Adrenal gland (tissue), 5 donors: ENCODE measurements around the gene GTPBP3.

Experiments used
- CTCF ChIP-seq, 6 experiments: fragments of 450-650 bp in 4 of 6; fragments of 200-600 bp in 2 of 6; sonication (generic) in 1 of 6; IDR thresholded peaks; 1 replicate in 5 of 6; 2 replicates in 1 of 6; pipeline versions ENCODE4 v1.5.1 to v1.8.0; 2016 to 2021; ENCODE audit warnings: antibody characterized with exemption in 6 of 6, mild to moderate bottlenecking in 2 of 6, moderate library complexity in 1 of 6
- POLR2A ChIP-seq, 2 donors: fragments of 450-650 bp; IDR thresholded peaks; one replicate each; pipeline ENCODE4 v1.6.1; 2017; ENCODE audit warnings: antibody characterized with exemption in 2 of 2, mild to moderate bottlenecking in 2 of 2, moderate library complexity in 1 of 2
- donor health status: DM: no; HTN: no; CAD: no.

- TF ChIP-seq CTCF (IDR thresholded peaks at IDR 0.05), result no peak
- no peak for TF ChIP-seq POLR2A (IDR thresholded peaks at IDR 0.05)
Observed at GRCh38 chr19:17306285-17306714, 31.1 kb upstream of the GTPBP3 start.
